Mononuclear cell (primary cell): ENCODE measurements around the gene AGFG1. TPM values are rescaled to one million over a fixed set of nuclear protein-coding genes. Genes with fewer than 3 reads are reported as not detected.
"Not testable (repeated sequence)": the region's sequence is repeated elsewhere in the genome, so short reads cannot be mapped to it uniquely, and the experiment has no call there.

Experiments used
- H3K27me3 ChIP-seq: 2 replicates; pipeline ENCODE4 v1.6.0; 2011; ENCODE audit warnings: low read length, control low read depth; ENCODE audit not compliant: insufficient read depth
- H3K4me1 ChIP-seq: 2 replicates; pipeline ENCODE4 v1.5.1; 2011; ENCODE audit warnings: mild to moderate bottlenecking, low read length, control low read depth; ENCODE audit not compliant: insufficient read depth
- H3K4me3 ChIP-seq: 2 replicates; pipeline ENCODE4 v1.5.1; 2011; ENCODE audit warnings: mild to moderate bottlenecking, low read length, moderate library complexity
- H3K9me3 ChIP-seq: 2 replicates; pipeline ENCODE4 v1.5.1; 2011; ENCODE audit warnings: low read depth, mild to moderate bottlenecking, control low read depth, low read length
- total RNA-seq: library from RNA; depleted of rRNA; stranded (reverse); fragments of >200 nt; gene quantifications from one replicate; pipeline ENCODE4 v1.2.3, GENCODE V29; 2012

The AGFG1 gene
- total RNA-seq, 1 donor = 86.6 TPM

DNA sequence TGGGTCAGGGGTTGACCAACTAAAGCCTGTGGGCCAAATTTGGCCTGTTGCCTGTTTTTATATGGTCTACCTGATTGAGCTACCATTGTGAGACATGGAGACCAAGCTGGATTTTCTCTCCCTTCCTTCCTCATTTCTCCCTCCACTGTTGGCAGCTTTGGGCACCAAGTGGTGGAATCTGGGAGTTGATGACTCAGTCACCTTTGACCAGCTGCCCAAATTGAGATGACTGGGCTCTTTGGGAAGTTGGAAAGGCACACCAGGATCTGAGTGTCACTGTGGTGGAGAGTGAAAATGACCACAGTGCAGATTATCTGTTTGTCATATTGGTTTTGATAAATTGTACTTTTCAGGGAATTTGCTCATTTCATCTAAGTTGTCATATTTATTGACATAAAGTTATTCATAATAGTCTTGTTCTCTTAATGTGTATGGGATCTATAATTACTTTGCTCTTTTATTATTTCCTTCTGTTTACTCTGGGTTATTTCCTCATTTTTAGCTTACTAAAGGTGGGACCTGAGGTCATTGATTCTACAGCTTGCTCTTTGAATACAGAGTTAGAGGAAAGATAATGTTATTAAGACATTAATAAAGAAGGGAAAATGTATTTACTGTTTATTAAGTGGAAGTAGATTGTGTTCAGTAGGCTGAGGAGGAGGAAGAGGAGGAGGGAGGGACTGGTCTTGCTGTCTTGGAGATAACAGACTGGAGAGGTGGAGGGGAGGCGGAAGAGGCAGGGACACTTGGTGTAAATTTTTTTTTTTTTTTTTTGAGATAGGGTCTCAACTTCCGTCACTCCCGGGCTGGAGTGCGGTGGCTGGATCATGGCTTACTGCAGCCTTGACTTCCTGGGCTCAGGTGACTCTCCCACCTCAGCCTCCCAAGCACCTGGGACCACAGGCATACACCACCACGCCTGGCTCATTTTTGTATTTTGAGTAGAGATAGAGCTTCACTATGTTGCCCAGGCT lies 31.8 kb downstream of the AGFG1 start:
- Histone ChIP-seq H3K4me3 (no peak overlapping the region), H3K27me3 (no peaks in the 10 kb centered on the region), H3K9me3 (no peaks in the 10 kb centered on the region), H3K4me1 (peaks cover 40% of the 10 kb centered on the region)

DNA sequence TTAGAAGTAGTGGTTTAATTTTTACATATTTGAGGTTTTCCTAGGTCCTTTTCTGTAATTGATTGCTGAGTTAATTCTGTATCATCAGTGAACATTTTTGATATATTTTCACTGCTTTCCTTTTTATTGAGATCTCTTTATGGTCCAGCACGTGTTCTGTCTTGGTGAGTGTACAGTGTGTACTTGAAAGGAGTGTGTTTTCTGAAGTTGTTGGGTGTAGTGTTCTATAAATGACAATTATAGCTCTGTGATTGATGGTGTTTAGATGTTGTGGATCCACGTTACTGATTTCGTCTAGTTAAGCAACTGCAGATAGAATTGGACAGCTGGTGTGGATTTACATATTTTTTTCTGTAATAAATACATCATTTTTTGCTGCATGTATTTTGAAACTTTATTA lies 32.7 kb downstream of the AGFG1 start:
- Histone ChIP-seq H3K27me3 (no peaks in the 10 kb centered on the region), H3K4me3 (no peak overlapping the region), H3K4me1 (peaks cover 36% of the 10 kb centered on the region)

DNA sequence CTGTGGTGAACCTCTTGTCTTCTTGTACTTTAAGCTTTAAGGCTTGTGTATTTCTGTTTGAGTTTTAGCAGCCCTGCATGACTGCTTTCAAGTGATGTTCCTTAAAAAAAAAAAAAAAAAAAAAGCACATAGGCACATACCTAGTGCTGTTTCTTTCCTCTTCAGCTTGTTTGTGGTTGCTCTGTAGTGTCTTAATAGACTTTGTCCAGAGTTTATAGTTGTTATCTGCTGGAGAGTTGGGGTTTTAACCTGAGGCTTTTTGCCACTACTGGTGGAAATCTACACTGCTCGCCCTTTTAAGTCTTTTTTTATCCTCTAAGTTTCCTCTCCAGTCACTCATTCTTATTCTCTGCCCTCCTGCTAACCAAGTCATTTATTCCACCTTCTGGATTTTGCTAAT lies 34.5 kb downstream of the AGFG1 start:
- peaks cover 41% of the 10 kb centered on the region for H3K4me1 ChIP-seq
- H3K27me3 ChIP-seq = no peaks in the 10 kb centered on the region
- no peaks in the 10 kb centered on the region for H3K9me3 ChIP-seq
- no peak overlapping the region for H3K4me3 ChIP-seq

More for the DNA sequence above, 32.7 kb downstream of the AGFG1 start:
- H3K9me3 ChIP-seq = no peaks in the 10 kb centered on the region

DNA sequence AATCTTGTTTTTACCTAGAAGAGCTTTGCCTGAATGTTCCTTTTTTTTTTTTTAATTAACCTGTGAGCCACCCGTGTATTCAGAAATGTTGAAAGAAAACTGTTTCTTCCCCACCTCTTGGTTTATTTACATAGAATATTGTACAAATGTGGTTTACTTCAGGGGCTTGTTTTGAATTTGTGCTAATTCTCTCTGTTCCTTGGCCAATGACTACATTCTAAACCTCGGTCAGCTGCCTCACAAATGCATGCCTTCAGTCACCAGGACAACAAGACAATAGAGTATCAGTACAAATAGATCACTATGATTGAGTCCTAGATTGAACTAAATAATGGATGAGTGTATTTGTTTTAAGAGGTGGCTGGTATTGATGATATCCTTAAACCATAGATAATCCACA lies 36.0 kb downstream of the AGFG1 start:
- Histone ChIP-seq H3K4me1 (peaks cover 38% of the 10 kb centered on the region), H3K4me3 (no peak overlapping the region), H3K27me3 (no peaks in the 10 kb centered on the region), H3K9me3 (no peaks in the 10 kb centered on the region)

DNA sequence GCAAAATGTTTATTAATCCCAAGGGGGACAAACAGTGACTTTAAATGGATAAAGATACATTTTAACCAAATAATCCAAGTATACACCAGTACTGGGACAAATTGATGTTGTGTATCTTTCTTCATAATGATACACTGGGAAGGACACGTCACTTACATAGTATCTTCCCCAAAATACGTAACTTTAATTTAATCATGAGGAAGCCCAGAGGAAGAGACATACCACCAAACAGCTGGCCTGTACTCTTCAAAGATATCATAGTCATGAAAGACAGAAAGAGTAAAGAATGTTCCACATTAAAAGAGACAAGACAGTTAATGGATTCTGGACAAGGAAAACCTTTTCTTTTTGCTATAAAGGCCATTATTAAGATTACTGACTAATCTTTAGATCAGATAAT lies 37.1 kb downstream of the AGFG1 start:
- Histone ChIP-seq H3K27me3 (no peaks in the 10 kb centered on the region), H3K4me1 (peaks cover 31% of the 10 kb centered on the region), H3K4me3 (no peak overlapping the region)

DNA sequence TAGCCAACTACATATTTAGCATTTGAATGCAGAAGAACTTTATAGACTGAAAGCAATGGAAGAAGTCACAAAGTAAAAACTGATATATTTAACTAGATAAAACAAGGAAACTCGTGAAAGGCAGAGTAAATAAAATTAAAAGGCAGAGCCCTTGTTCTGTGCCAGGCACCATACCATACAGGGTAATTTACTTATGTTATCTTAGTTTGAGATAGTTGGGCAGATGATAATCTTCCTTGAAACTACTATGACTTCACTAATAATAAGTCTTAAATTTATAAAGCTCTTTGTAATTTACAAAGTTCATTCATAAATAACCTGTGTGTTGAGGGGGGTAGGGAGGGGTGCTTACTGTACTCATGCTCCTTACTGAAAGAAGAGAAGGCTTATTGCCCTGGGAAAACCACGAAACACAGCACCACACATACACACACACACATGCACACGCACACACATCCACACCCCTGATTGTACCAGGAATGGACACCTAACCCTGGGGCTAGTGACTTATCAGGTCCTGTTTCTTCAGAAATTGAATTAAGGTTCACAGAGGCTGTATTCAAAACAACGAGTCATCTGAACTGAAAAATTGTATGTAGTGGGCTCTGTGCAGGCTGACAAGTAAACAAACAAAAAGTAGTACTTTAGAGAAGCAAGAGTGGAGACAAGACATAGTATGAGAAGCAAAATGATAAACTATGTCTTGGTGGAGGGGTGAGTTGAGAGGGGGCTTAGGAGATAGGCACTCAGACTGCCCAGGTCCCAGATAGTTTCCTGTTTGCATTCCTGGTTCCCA lies 38.1 kb downstream of the AGFG1 start:
- H3K9me3 ChIP-seq = no peaks in the 10 kb centered on the region
- H3K4me3 ChIP-seq = no peak overlapping the region
- peaks cover 32% of the 10 kb centered on the region for H3K4me1 ChIP-seq
- no peaks in the 10 kb centered on the region for H3K27me3 ChIP-seq

More for the DNA sequence above, 37.1 kb downstream of the AGFG1 start:
- H3K9me3 ChIP-seq = no peaks in the 10 kb centered on the region

DNA sequence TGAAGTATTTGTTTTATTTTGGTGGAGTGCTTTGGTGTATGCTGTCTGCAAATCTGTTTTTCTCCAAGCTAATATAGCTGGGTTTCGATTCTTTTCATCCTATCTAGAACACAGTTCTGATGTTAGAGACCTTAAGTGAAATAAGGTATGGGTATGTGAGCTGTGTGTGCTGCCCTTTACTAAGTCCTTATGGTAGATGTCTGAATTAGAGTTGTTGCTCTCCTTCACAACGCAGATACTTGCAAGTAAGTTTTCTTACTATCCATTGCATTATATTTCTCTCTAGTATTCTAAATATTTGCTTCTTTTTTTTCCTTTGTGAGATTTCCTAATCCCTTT lies 38.6 kb downstream of the AGFG1 start:
- H3K4me1 ChIP-seq = peaks cover 33% of the 10 kb centered on the region
- no peaks in the 10 kb centered on the region for H3K9me3 ChIP-seq
- H3K27me3 ChIP-seq = no peaks in the 10 kb centered on the region
- H3K4me3 ChIP-seq = no peak overlapping the region

GRCh38 chr2:227511239-227511930 lies 39.4 kb downstream of the AGFG1 start:
- H3K9me3 ChIP-seq = no peaks in the 10 kb centered on the region
- H3K27me3 ChIP-seq = no peaks in the 10 kb centered on the region
- peaks cover 33% of the 10 kb centered on the region for H3K4me1 ChIP-seq

GRCh38 chr2:227511955-227512354 lies 40.0 kb downstream of the AGFG1 start:
- H3K27me3 ChIP-seq = no peaks in the 10 kb centered on the region
- H3K4me3 ChIP-seq = no peak overlapping the region
- H3K4me1 ChIP-seq = peaks cover 33% of the 10 kb centered on the region
- no peaks in the 10 kb centered on the region for H3K9me3 ChIP-seq

More at GRCh38 chr2:227511239-227511930, 39.4 kb downstream of the AGFG1 start:
- H3K4me3 ChIP-seq = no peak overlapping the region

- H3K9me3 ChIP-seq = no peaks in the 10 kb centered on the region
- no peak overlapping the region for H3K4me3 ChIP-seq
- H3K4me1 ChIP-seq = peaks cover 36% of the 10 kb centered on the region
- no peaks in the 10 kb centered on the region for H3K27me3 ChIP-seq
Measured at GRCh38 chr2:227513113-227513512, 41.2 kb downstream of the AGFG1 start.

DNA sequence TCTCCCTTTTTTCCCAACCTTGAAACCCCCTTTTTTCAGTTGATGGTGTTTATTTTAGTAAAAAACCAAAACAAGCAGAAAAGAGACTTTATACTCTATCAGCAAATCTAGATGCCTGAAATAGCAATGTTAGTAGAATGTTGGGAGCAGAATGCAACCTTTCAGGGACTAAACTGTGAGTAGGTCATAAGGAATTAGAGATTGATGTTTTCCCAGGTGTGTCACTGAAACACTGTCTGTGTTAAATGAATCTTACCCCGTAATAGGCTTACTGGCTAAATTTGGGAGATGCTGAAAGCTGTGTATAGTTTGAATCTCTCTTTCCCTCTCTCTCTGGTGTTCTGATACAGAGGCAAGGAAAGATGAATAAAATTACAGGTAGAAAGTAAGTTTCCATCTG lies 43.8 kb downstream of the AGFG1 start:
- no peaks in the 10 kb centered on the region for H3K27me3 ChIP-seq
- peaks cover 37% of the 10 kb centered on the region for H3K4me1 ChIP-seq
- H3K4me3 ChIP-seq = no peak overlapping the region
- H3K9me3 ChIP-seq = no peaks in the 10 kb centered on the region

DNA sequence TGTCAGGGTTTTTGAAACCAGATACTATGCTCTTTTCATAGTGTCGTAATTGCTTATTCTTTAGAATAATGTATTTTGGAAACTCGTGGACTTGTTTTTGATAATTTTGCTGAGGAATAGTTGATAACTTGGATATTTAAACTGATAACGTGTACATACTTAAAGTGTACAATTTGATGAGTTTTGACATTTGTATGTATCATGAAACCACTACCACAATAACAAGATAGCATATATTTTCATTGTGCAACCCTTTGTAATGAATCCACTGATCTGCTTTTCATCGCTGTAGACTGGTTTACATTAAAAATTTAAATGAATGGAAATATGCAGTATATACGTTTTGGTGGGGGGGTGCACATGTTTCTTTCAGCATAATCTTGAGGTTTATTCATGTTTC lies 45.8 kb downstream of the AGFG1 start:
- no peak overlapping the region for H3K4me3 ChIP-seq
- peaks cover 37% of the 10 kb centered on the region for H3K4me1 ChIP-seq
- H3K9me3 ChIP-seq = no peaks in the 10 kb centered on the region
- no peaks in the 10 kb centered on the region for H3K27me3 ChIP-seq

DNA sequence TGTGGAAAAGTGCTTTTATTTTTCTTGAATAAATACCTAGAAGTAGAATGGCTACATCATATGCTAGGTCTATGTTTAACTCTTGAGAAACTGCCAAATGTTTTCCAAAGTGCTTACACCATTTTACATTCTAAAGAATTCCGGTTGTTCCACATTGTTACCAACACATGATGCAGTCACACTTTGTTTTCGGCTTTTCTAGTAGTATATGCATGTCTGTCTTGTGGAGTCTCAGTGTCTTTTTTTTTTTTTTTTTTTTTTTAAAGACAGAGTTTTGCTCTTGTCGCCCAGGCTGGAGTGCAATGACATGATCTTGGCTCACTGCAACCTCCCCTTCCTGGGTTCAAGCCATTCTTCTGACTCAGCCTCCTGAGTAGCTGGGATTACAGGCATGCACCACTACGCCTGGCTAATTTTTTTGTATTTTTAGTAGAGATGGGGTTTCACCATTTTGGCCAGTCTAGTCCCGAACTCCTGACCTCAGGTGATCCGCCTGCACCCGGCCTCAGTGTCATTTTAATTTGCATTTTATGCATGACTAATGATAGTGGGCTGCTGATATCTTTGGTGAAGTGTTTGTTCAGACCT lies 46.4 kb downstream of the AGFG1 start:
- H3K9me3 ChIP-seq, H3K27me3 ChIP-seq, H3K4me3 ChIP-seq: not testable (repeated sequence)
- H3K4me1 ChIP-seq = peaks cover 35% of the 10 kb centered on the region

DNA sequence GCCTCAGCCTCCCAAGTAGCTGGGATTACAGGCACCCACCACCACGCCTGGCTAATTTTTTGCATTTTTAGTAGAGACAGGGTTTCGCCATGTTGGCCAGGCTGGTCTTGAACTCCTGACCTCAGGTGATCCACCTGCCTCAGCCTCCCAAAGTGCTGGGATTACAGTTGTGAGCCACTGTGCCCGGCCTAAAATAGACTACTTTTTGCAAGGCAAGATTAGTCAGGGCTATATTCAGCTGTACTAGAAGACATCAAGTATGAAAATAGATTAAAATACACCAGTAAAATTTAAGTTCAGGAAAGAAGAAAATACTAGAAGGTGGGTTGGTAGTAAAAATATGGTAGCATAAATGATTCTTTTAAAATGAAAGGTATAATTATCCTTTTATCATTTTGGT lies 49.2 kb downstream of the AGFG1 start:
- not testable (repeated sequence) for H3K4me3 ChIP-seq, H3K27me3 ChIP-seq, H3K9me3 ChIP-seq
- peaks cover 22% of the 10 kb centered on the region for H3K4me1 ChIP-seq

- H3K9me3 ChIP-seq = no peaks in the 10 kb centered on the region
- no peaks in the 10 kb centered on the region for H3K27me3 ChIP-seq
- H3K4me1 ChIP-seq = no peaks in the 10 kb centered on the region
- H3K4me3 ChIP-seq = no peak overlapping the region
Measured at GRCh38 chr2:227524665-227525064, 52.7 kb downstream of the AGFG1 start.
